Lower leg skin (tissue), 4 donors: Measurements from ENCODE around the gene TNS3. TPM values are rescaled to one million over a fixed set of nuclear protein-coding genes. Genes with fewer than 3 reads are reported as not detected.

ENCODE experiments used
- DNase-seq, 2 donors: peaks; one replicate each; pipeline ENCODE4 v3.0.0-alpha.2; 2019; ENCODE audit warnings: low spot score in 2 of 2
- H3K4me3 ChIP-seq: fragments of 200-600 bp; sonication (generic); 2 replicates; pipeline ENCODE4 v1.5.1; 2017; ENCODE audit warnings: mild to moderate bottlenecking, low read depth; ENCODE audit not compliant: poor library complexity, severe bottlenecking
- CTCF ChIP-seq, 3 donors: fragments of 450-650 bp; IDR thresholded peaks; one replicate each; pipeline ENCODE4 v1.5.1; 2016; ENCODE audit warnings: antibody characterized with exemption in 3 of 3, mild to moderate bottlenecking in 3 of 3, moderate library complexity in 2 of 3
- POLR2A ChIP-seq, 2 donors: fragments of 450-650 bp; IDR thresholded peaks; one replicate each; pipeline ENCODE4 v1.6.1; 2016 to 2017; ENCODE audit warnings: antibody characterized with exemption in 2 of 2, mild to moderate bottlenecking in 1 of 2, moderate library complexity in 1 of 2
- WGBS, 2 donors: methylation state at CpG; one replicate each; pipeline ENCODE4 v1.1.5; 2018; 5-methylcytosine and 5-hydroxymethylcytosine counted together
- intact Hi-C: fragments of 100-400 bp; cut with DNase I; formaldehyde crosslinking; loops from one replicate; pipeline ENCODE4 v1.15.0; 2023; ENCODE audit warnings: low total_unique reads
- total RNA-seq, 4 donors: library from RNA; depleted of rRNA; stranded (reverse); fragments of >200 nt; gene quantifications; one replicate each; pipeline ENCODE4 v1.1.0, GENCODE V29; 2016

TNS3 gene
- total RNA-seq, 4 donors from 2014 or later, result 19.5 to 33.9 (median 25.5) TPM

GRCh38 chr7:47327698-47328391 is 254.1 kb downstream of the TNS3 start:
- H3K4me3 ChIP-seq, result no peak overlapping the region
- intact Hi-C loops, result no loop called here
- DNase-seq, result peak; percentile 59 to 94
- 19 to 26% methylated on average over 16 to 22 of the region's 24 CpGs for WGBS, 2 donors
- TF ChIP-seq CTCF (IDR thresholded peaks at IDR 0.05) (no peak), POLR2A (IDR thresholded peaks at IDR 0.05) (no peak)

GRCh38 chr7:47327346-47327697 is 254.6 kb downstream of the TNS3 start:
- intact Hi-C loops, result no loop called here
- WGBS, 2 donors, result 51 to 52% methylated on average over 7 of the region's 7 CpGs
- H3K4me3 ChIP-seq, result no peak overlapping the region
- peak in 1 of 2 donors; percentile 70 for DNase-seq
- TF ChIP-seq POLR2A (IDR thresholded peaks at IDR 0.05) (no peak), CTCF (IDR thresholded peaks at IDR 0.05) (no peak)

GRCh38 chr7:47326808-47327207 is 255.1 kb downstream of the TNS3 start:
- no peak overlapping the region for H3K4me3 ChIP-seq
- DNase-seq, result peak in 1 of 2 donors; percentile 83
- intact Hi-C loops, result no loop called here
- 41 to 56% methylated on average over 8 of the region's 8 CpGs for WGBS, 2 donors
- no peak for TF ChIP-seq POLR2A (IDR thresholded peaks at IDR 0.05)
- TF ChIP-seq CTCF (IDR thresholded peaks at IDR 0.05), result no peak

- intact Hi-C loops, result no loop called here
- no peak overlapping the region for H3K4me3 ChIP-seq
- no peak for TF ChIP-seq CTCF (IDR thresholded peaks at IDR 0.05)
- TF ChIP-seq POLR2A (IDR thresholded peaks at IDR 0.05), result no peak
- DNase-seq, result no peak
- WGBS, 2 donors, result 62 to 76% methylated on average over 2 of the region's 2 CpGs
Measured at GRCh38 chr7:47326220-47326619, 255.7 kb downstream of the TNS3 start.

- WGBS, 2 donors, result 91 to 98% methylated on average over 6 of the region's 6 CpGs
- H3K4me3 ChIP-seq, result no peak overlapping the region
- peak in 1 of 2 donors; percentile 61 for DNase-seq
- TF ChIP-seq CTCF (IDR thresholded peaks at IDR 0.05) (no peak), POLR2A (IDR thresholded peaks at IDR 0.05) (no peak)
- intact Hi-C loops, result no loop called here
Measured at GRCh38 chr7:47325337-47325736, 256.6 kb downstream of the TNS3 start.

GRCh38 chr7:47323904-47324303 is 258.0 kb downstream of the TNS3 start:
- 84 to 89% methylated on average over 4 of the region's 4 CpGs for WGBS, 2 donors
- no peak for TF ChIP-seq POLR2A (IDR thresholded peaks at IDR 0.05)

More at GRCh38 chr7:47323904-47324303, 258.0 kb downstream of the TNS3 start:
- H3K4me3 ChIP-seq, result no peak overlapping the region
- DNase-seq, result no peak
- intact Hi-C loops, result no loop called here
